OCI-LY7 (cell line): ENCODE measurements around the gene CMPK2. TPM values are rescaled to one million over a fixed set of nuclear protein-coding genes. Genes with fewer than 3 reads are reported as not detected.

ENCODE experiments used
- BruUV-seq: library from RNA; stranded (reverse); fragments of 400-500 nt; replicated peaks from 2 replicates; lab custom pipeline; 2021; lab: Mats Ljungman, UMichigan
- CTCF ChIA-PET: fragments of 300-600 bp; sonication (Branson Sonifier 250); formaldehyde crosslinking; loops from one replicate; lab custom pipeline; 2022; ENCODE audit warnings: antibody characterized with exemption; ENCODE audit not compliant: unreplicated experiment; lab: Charles Lee
- POLR2A ChIA-PET: fragments of 300-600 bp; sonication (Branson Sonifier 250); formaldehyde crosslinking; loops from one replicate; lab custom pipeline; 2022; ENCODE audit warnings: antibody characterized with exemption; lab: Charles Lee
- DNase-seq: peaks from one replicate; pipeline ENCODE4 v3.0.0-alpha.2; 2015; ENCODE audit warnings: low spot score
- H2AFZ ChIP-seq: fragments of 200-600 bp; sonication (generic), shearing (Covaris generic); 2 replicates; pipeline ENCODE4 v1.6.1; 2014; ENCODE audit warnings: mild to moderate bottlenecking, antibody characterized with exemption, low read length, moderate library complexity
- H3K27ac ChIP-seq: fragments of 200-600 bp; sonication (generic); 2 replicates; pipeline ENCODE4 v1.5.1; 2014; ENCODE audit warnings: mixed run types, low read depth, mild to moderate bottlenecking, moderate library complexity, low read length, inconsistent platforms; ENCODE audit not compliant: poor library complexity, severe bottlenecking
- H3K36me3 ChIP-seq: fragments of 200-600 bp; sonication (generic); 2 replicates; pipeline ENCODE4 v1.6.1; 2014; ENCODE audit warnings: mild to moderate bottlenecking, antibody characterized with exemption, low read length, moderate library complexity, mixed read lengths; ENCODE audit not compliant: insufficient read depth
- H3K4me1 ChIP-seq: fragments of 200-600 bp; sonication (generic); 2 replicates; pipeline ENCODE4 v1.5.1; 2014; ENCODE audit warnings: mild to moderate bottlenecking, low read length; ENCODE audit not compliant: insufficient read depth, poor library complexity, severe bottlenecking
- H3K4me2 ChIP-seq: fragments of 200-600 bp; sonication (generic); 2 replicates; pipeline ENCODE4 v1.6.1; 2014; ENCODE audit warnings: mild to moderate bottlenecking, low read length
- H3K4me3 ChIP-seq: fragments of 200-600 bp; sonication (generic); 2 replicates; pipeline ENCODE4 v1.5.1; 2014; ENCODE audit warnings: mild to moderate bottlenecking, low read depth, low read length; ENCODE audit not compliant: poor library complexity, severe bottlenecking
- H3K79me2 ChIP-seq: fragments of 200-600 bp; sonication (generic); 2 replicates; pipeline ENCODE4 v1.6.1; 2016; ENCODE audit warnings: low read depth, mild to moderate bottlenecking, low read length, moderate library complexity, mixed read lengths; ENCODE audit not compliant: insufficient read depth
- H3K9me2 ChIP-seq: fragments of 200-600 bp; sonication (generic); 2 replicates; pipeline ENCODE4 v1.6.1; 2016; ENCODE audit warnings: mild to moderate bottlenecking, low read length, mixed read lengths; ENCODE audit not compliant: insufficient read depth
- H3K9me3 ChIP-seq: fragments of 200-600 bp; sonication (generic); 2 replicates; pipeline ENCODE4 v1.6.1; 2014; ENCODE audit warnings: mild to moderate bottlenecking, mixed run types, low read length, mixed read lengths
- H4K20me1 ChIP-seq: fragments of 200-600 bp; sonication (generic); 2 replicates; pipeline ENCODE4 v1.6.1; 2014; ENCODE audit warnings: mild to moderate bottlenecking, antibody characterized with exemption, low read length, moderate library complexity, mixed read lengths; ENCODE audit not compliant: insufficient read depth
- CTCF ChIP-seq: fragments of 200-600 bp; sonication (generic); conservative IDR thresholded peaks from 2 replicates; pipeline ENCODE4 v1.5.1; 2014; ENCODE audit warnings: mild to moderate bottlenecking, antibody characterized with exemption, low read length, moderate library complexity, mixed read lengths
- EZH2phosphoT487 ChIP-seq: fragments of 200-600 bp; sonication (generic); IDR thresholded peaks from 2 replicates; pipeline ENCODE4 v1.6.1; 2018; ENCODE audit warnings: low read depth, borderline replicate concordance, mild to moderate bottlenecking, mixed run types, antibody characterized with exemption, low read length, moderate library complexity, mixed read lengths
- intact Hi-C: fragments of 100-400 bp; cut with micrococcal nuclease; formaldehyde crosslinking; loops from one replicate; pipeline ENCODE4 v1.10.0; 2022; ENCODE audit not compliant: unreplicated experiment
- total RNA-seq, 2 experiments: library from RNA; depleted of rRNA in 1 of 2; stranded (reverse); fragments of >200 nt in 1 of 2; shearing (Covaris generic) in 1 of 2; gene quantifications; 2 replicates each; pipeline ENCODE4 v1.2.3, GENCODE V29; 2014 to 2022

The CMPK2 gene
- total RNA-seq, 2 experiments from 2014 or later: 0.99 TPM; not detected in 1

GRCh38 chr2:6866982-6867381 is 1.3 kb upstream of the CMPK2 start:
- Histone ChIP-seq H3K27ac (no peak overlapping the region), H3K4me2 (no peak overlapping the region), H4K20me1 (no peaks in the 10 kb centered on the region), H3K4me1 (no peaks in the 10 kb centered on the region), H3K9me2 (no peaks in the 10 kb centered on the region), H3K36me3 (no peaks in the 10 kb centered on the region), H2AFZ (no peak overlapping the region), H3K79me2 (no peaks in the 10 kb centered on the region), H3K9me3 (no peaks in the 10 kb centered on the region), H3K4me3 (no peak overlapping the region)
- TF ChIP-seq CTCF (no peak), EZH2phosphoT487 (no peak)
- CTCF ChIA-PET: no interaction called here
- intact Hi-C loops: no loop called here
- no TSS peak for BruUV-seq
- no peak for DNase-seq
- POLR2A ChIA-PET: interaction anchor here (0.6 to 1.5 kb wide), 2 partner anchors 42 to 290 kb away, joined by 3 read pairs; no protein-coding TSS in a partner anchor

- no peaks in the 10 kb centered on the region for H4K20me1 ChIP-seq
- peak; percentile 19 for DNase-seq
- TF ChIP-seq CTCF (peak; percentile 69), EZH2phosphoT487 (no peak)
- peak overlapping the region; percentile 66 for H3K4me3 ChIP-seq
- H3K4me2 ChIP-seq: peak overlapping the region; percentile 67
- BruUV-seq: no TSS peak
- ChIA-PET POLR2A (interaction anchor here (0.6 to 1.2 kb wide), 2 partner anchors 9 to 24 kb away, joined by 3 to 4 read pairs; no protein-coding TSS in a partner anchor), CTCF (no interaction called here)
- intact Hi-C loops: no loop called here
- no peak overlapping the region for H3K27ac ChIP-seq
- H3K9me3 ChIP-seq: no peaks in the 10 kb centered on the region
- H3K4me1 ChIP-seq: no peaks in the 10 kb centered on the region
- no peaks in the 10 kb centered on the region for H3K36me3 ChIP-seq
- H3K79me2 ChIP-seq: no peaks in the 10 kb centered on the region
- H2AFZ ChIP-seq: 0 out of 2 replicates have a peak overlapping the region, but pooled peaks have one; percentile 8
- no peaks in the 10 kb centered on the region for H3K9me2 ChIP-seq
These were observed 566 bp upstream of the CMPK2 start for GRCh38 chr2:6866275-6866671.

- TF ChIP-seq EZH2phosphoT487 (0 out of 2 replicates have a peak, but pooled peaks have one; percentile 20), CTCF (no peak)
- ChIA-PET POLR2A (no interaction called here), CTCF (no interaction called here)
- no peak overlapping the region for H3K27ac ChIP-seq
- H3K79me2 ChIP-seq: no peaks in the 10 kb centered on the region
- H3K4me2 ChIP-seq: peak overlapping the region; percentile 67; the same call in 1 of the 2 replicates
- no peak overlapping the region for H3K4me3 ChIP-seq
- BruUV-seq: no TSS peak
- H3K9me2 ChIP-seq: no peaks in the 10 kb centered on the region
- no peak overlapping the region for H2AFZ ChIP-seq
- no peak for DNase-seq
- no peaks in the 10 kb centered on the region for H4K20me1 ChIP-seq
- no peaks in the 10 kb centered on the region for H3K9me3 ChIP-seq
- intact Hi-C loops: no loop called here
- H3K36me3 ChIP-seq: no peaks in the 10 kb centered on the region
- no peaks in the 10 kb centered on the region for H3K4me1 ChIP-seq
These were observed 773 bp downstream of the CMPK2 start for GRCh38 chr2:6864923-6865345.
